Natural killer cell treated with Interleukin-12 subunit alpha and Interleukin-12 subunit beta and Interleukin-15 and Interleukin-18, amount 100 ng/mL, for 72 hours (primary cell): ENCODE data around the gene PTPN23. TPM values are rescaled to one million over a fixed set of nuclear protein-coding genes. Genes with fewer than 3 reads are reported as not detected.

ENCODE experiments used
- ATAC-seq, 2 donors: fragments of 150-1000 bp; cut with Tn5 transposase in 1 of 2; sonication (Bioruptor Pico), chemical (Tn5 transposase) in 1 of 2; 2 replicates each; pipeline ENCODE4 v1.10.0; 2021
- DNase-seq: peaks from one replicate; pipeline ENCODE4 v3.0.0; 2022; ENCODE audit warnings: low spot score
- H3K27ac Mint-ChIP-seq, 2 donors: 1 replicate in 1 of 2; 2 replicates in 1 of 2; pipeline ENCODE4 v1.8.0; 2022; ENCODE audit warnings: mixed read lengths in 2 of 2, mild to moderate bottlenecking in 1 of 2, moderate library complexity in 1 of 2
- H3K27me3 Mint-ChIP-seq, 2 donors: 1 replicate in 1 of 2; 2 replicates in 1 of 2; pipeline ENCODE4 v1.8.0; 2022; ENCODE audit warnings: mixed read lengths in 2 of 2
- H3K36me3 Mint-ChIP-seq: one replicate; pipeline ENCODE4 v1.8.0; 2022; ENCODE audit warnings: mixed read lengths
- H3K4me1 Mint-ChIP-seq, 2 donors: 1 replicate in 1 of 2; 2 replicates in 1 of 2; pipeline ENCODE4 v1.8.0; 2022; ENCODE audit warnings: low read depth in 2 of 2, mixed read lengths in 2 of 2, mild to moderate bottlenecking in 1 of 2
- H3K4me3 Mint-ChIP-seq: one replicate; pipeline ENCODE4 v1.8.0; 2022; ENCODE audit warnings: mixed read lengths
- H3K9me3 Mint-ChIP-seq: 2 replicates; pipeline ENCODE4 v1.8.0; 2022; ENCODE audit warnings: mixed read lengths
- total RNA-seq, 2 donors: library from RNA; stranded (reverse); gene quantifications; one replicate each; pipeline ENCODE4 v1.2.3, GENCODE V29; 2022

The PTPN23 gene
- total RNA-seq, 2 donors from 2014 or later: 30.5 to 45.3 TPM

- Mint-ChIP-seq H3K27ac (no peak overlapping the region), H3K27me3 (no peaks in the 10 kb centered on the region), H3K36me3 (peaks cover 5% of the 10 kb centered on the region), H3K4me1 (peaks cover 0 to 9% of the 10 kb centered on the region in 2 donors), H3K4me3 (no peak overlapping the region), H3K9me3 (no peaks in the 10 kb centered on the region)
- no peak for ATAC-seq
- DNase-seq: no peak
These were observed 32.2 kb downstream of the PTPN23 start for GRCh38 chr3:47412842-47413520.

DNA sequence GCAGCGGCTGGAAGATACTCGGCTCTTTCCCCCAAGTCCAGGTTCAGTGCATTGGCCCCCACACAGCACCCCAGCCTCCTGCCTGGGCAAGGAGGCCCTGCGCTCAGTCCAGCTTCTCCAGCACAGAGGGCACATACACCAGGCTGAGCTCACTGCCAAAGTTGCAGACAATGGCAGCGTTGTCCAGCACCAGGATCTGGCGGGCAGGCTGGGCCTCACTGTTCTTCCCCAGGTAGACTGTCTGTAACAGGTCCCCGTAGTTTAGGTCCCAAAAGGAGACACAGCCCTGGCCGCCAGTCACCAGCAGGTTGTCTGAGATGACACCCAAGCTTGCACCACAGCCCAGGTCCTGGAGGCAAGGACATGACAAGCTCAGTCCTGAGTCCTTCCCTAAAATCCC is 32.9 kb downstream of the PTPN23 start:
- no peaks in the 10 kb centered on the region for H3K27me3 Mint-ChIP-seq

DNA sequence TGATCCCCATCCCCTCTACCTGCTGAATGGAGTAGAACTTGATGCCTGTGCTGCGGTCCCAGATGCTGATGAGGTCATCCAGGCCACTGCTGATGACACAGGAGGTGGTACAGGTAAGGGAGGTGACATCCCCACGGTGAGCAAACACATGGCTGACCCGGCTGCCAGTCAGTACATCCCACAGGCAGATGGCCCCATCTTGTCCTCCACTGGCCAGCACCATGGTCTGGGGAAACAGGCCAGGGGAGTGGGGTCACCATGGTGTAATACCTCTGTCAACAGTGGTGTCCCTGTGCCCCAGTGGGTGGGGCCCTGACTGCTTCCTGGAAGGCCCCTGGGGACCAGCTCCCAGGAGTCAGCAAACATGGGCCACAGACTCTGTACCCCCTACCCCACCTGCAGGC is 33.3 kb downstream of the PTPN23 start:
- no peak overlapping the region for H3K4me3 Mint-ChIP-seq

More for the DNA sequence above, 32.9 kb downstream of the PTPN23 start:
- Mint-ChIP-seq H3K9me3 (no peaks in the 10 kb centered on the region), H3K36me3 (peaks cover 5% of the 10 kb centered on the region), H3K27ac (no peak overlapping the region), H3K4me1 (peaks cover 0 to 9% of the 10 kb centered on the region in 2 donors), H3K4me3 (no peak overlapping the region)
- no peak for DNase-seq
- ATAC-seq: no peak

DNA sequence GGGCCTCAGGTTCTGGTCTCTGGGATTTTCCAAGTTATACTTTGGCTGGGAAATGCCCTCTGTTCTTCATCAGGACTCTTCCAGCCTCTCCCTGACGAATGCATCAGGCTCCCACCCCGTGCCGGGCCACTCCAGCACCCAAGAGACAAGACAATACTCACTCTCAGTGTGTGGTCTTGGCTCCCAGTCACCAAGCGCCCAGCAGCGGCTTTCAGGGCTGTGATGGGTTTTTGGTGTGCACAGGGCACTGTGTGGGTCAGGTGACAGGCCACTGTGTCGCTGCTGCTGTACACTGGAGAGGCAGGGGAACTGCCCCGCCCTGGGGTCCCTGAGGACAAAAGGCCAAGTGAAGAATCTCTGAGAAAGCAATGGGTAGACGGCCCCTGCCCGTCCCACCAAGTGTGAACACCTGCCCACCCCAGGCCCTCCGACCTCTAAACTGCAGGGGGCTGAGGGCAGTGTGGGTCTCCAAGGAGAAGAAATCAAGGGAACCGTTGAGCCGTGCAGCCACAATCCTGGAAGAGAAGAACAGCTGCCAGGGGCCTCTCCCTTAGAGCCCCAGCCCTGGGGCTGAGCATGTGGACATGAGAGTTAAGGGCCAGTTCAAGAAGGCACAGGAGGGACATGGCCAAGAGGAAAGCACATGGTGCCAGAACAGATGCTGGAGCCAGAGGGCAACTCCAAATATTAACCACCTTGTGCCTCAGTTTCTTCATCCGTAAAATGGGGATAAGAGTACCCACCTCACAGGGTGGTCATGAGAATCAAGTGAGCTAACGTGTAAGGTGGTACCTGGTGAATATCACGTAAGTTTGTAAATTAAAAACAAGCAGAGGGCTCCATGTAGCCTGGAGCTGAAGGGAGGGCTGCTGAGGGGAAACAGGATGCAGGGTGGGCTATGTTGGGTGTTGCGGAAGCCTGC is 34.1 kb downstream of the PTPN23 start:
- Mint-ChIP-seq H3K27ac (peak overlapping the region in 1 of 2 donors; percentile 23), H3K36me3 (peaks cover 5% of the 10 kb centered on the region), H3K27me3 (no peaks in the 10 kb centered on the region), H3K9me3 (no peaks in the 10 kb centered on the region), H3K4me1 (peaks cover 0 to 13% of the 10 kb centered on the region in 2 donors), H3K4me3 (no peak overlapping the region)
- ATAC-seq: no peak
- DNase-seq: no peak

More for the DNA sequence above, 33.3 kb downstream of the PTPN23 start:
- DNase-seq (no peak), ATAC-seq (no peak)
- Mint-ChIP-seq H3K27me3 (no peaks in the 10 kb centered on the region), H3K36me3 (peaks cover 5% of the 10 kb centered on the region), H3K4me1 (peaks cover 0 to 13% of the 10 kb centered on the region in 2 donors), H3K9me3 (no peaks in the 10 kb centered on the region), H3K27ac (no peak overlapping the region)

DNA sequence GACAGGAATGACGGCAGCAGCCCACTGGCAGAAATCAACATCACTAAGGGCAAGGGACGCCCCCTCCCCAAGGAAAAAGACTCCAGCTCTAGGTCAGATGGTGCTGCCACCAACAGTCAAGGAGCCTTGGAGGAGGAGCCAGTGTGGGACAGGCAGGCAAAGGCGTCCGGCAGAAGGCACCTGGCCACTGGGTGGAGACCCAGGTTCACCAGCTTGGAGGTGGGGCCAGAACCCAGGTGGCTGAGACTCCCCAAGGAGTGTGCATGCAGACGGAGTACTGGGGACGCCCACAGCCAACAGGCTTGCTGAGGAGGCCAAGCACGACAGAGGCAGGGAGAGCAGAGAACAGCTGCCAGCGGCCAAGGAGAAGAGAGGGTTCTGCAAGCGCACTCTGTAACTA is 35.2 kb downstream of the PTPN23 start:
- H3K4me3 Mint-ChIP-seq: no peak overlapping the region
- peaks cover 5% of the 10 kb centered on the region for H3K36me3 Mint-ChIP-seq
- H3K27me3 Mint-ChIP-seq: no peaks in the 10 kb centered on the region
- H3K4me1 Mint-ChIP-seq: peaks cover under 1 to 13% of the 10 kb centered on the region in 2 donors
- ATAC-seq: no peak
- DNase-seq: no peak
- peak overlapping the region; percentile 23 to 31 for H3K27ac Mint-ChIP-seq
- no peaks in the 10 kb centered on the region for H3K9me3 Mint-ChIP-seq

DNA sequence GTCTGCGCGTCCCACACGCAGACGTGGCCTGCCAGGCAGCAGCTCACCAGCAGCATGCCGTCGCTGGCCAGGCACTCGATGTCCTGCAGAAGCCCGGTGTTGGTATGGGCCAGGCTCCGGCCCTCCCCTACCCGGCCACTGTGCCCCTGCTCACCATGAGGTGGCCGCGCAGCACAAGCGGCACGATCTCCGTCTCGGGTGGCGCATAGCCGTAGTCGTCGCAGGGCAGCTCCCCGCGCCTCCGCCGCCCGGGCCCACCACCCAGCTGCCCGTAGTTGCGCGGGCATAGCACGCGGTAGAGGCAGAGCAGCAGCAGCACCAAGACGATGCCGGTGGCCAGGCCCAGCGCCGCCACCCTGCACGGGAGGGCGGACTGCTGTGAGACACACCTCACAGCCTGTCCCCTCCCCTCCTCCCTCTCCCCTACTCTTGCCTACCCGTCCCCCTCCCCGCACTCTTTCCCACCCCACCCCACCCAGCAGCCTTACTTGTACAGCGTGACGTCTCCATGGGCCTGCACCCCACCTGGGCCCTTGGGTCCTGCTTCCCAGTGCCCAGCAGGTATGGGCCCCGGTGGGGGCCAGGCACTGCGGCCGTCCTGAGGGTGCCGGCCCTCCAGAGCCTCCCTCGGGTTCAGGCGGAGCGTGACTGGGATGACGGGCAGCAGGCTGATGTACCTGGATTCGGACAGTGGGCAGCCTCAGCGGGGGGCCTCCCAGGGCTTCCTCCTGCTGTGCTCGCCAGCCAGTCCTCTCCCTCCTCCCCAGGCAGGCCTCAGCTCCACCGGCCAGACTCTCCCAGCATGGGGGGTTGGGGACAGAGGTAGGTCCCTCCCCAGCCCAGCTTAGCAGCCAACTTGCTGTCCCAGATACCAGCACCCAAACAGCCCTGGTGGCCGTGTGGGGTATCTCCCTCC is 37.6 kb downstream of the PTPN23 start:
- Mint-ChIP-seq H3K27me3 (no peaks in the 10 kb centered on the region), H3K4me3 (no peak overlapping the region), H3K27ac (no peak overlapping the region), H3K9me3 (no peaks in the 10 kb centered on the region), H3K36me3 (peaks cover under 1% of the 10 kb centered on the region), H3K4me1 (peaks cover 4 to 19% of the 10 kb centered on the region in 2 donors)
- DNase-seq (no peak), ATAC-seq (no peak)

GRCh38 chr3:47419083-47420043 is 38.5 kb downstream of the PTPN23 start:
- no peak overlapping the region for H3K27ac Mint-ChIP-seq

GRCh38 chr3:47420044-47420430 is 39.2 kb downstream of the PTPN23 start:
- H3K36me3 Mint-ChIP-seq: peaks cover 3% of the 10 kb centered on the region
- no peaks in the 10 kb centered on the region for H3K27me3 Mint-ChIP-seq
- H3K4me3 Mint-ChIP-seq: no peak overlapping the region
- no peak overlapping the region for H3K27ac Mint-ChIP-seq
- no peaks in the 10 kb centered on the region for H3K9me3 Mint-ChIP-seq
- ATAC-seq (no peak), DNase-seq (no peak)
- peaks cover 4 to 19% of the 10 kb centered on the region in 2 donors for H3K4me1 Mint-ChIP-seq

More at GRCh38 chr3:47419083-47420043, 38.5 kb downstream of the PTPN23 start:
- no peaks in the 10 kb centered on the region for H3K27me3 Mint-ChIP-seq
- no peaks in the 10 kb centered on the region for H3K9me3 Mint-ChIP-seq
- H3K4me1 Mint-ChIP-seq: peaks cover 4 to 19% of the 10 kb centered on the region in 2 donors
- no peaks in the 10 kb centered on the region for H3K36me3 Mint-ChIP-seq
- ATAC-seq (no peak), DNase-seq (no peak)
- H3K4me3 Mint-ChIP-seq: no peak overlapping the region

- Mint-ChIP-seq H3K4me3 (peak overlapping the region; percentile 25), H3K27ac (peak overlapping the region; percentile 91 to 97), H3K36me3 (peaks cover 5% of the 10 kb centered on the region)
These were observed 40.0 kb downstream of the PTPN23 start for GRCh38 chr3:47420511-47421484.

DNA sequence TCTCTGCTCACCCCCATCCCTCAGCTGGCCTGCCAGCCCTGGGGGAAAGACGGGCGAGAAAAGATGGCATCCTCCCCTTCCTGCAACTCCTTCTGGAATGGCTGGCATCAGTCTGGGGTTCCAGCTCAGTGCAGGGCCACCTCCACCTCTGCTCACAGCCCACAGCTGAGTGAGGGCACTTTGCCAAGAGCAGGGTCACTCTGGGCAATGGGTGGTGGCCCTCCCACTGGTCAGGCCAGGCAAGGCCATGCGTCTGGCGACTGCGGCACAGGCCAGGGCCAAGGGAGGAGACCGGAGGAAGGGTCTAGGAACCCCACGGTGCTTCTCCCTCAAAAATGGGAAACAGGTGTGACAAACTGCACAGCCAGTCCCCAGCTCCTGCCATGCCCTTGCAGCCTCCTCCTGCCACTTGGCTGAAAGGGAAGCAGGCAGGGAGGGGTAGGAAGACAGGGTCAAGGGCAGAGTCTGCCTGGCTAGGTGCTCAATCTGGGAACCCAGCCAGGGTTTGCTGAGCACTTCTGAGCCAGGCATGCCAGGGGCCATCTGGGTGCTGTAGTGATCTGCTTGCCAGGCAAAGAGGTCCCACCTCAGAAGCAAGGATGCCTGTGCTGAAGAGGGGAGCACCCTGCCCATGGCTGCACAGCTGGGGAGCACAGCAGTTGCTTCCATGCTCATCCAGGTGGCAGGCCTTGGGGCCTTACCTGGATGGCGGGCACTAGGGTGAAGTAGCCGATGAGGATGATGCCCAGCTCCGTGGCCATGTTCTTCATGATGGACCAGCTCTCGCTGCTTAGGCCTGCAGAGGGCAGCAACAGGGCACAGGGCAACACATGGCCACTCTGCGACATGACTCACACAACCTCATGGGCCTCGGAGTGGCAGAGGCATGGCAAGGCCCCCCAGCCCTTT is 41.2 kb downstream of the PTPN23 start:
- H3K27me3 Mint-ChIP-seq: no peaks in the 10 kb centered on the region
- peaks cover 4 to 15% of the 10 kb centered on the region in 2 donors for H3K4me1 Mint-ChIP-seq
- DNase-seq (no peak), ATAC-seq (no peak)
- peaks cover 5% of the 10 kb centered on the region for H3K36me3 Mint-ChIP-seq
- peak overlapping the region; percentile 91 to 97 for H3K27ac Mint-ChIP-seq
- H3K4me3 Mint-ChIP-seq: no peak overlapping the region
- no peaks in the 10 kb centered on the region for H3K9me3 Mint-ChIP-seq

More at GRCh38 chr3:47420511-47421484, 40.0 kb downstream of the PTPN23 start:
- DNase-seq (peak; percentile 88), ATAC-seq (peak; percentile 89 to 90)
- Mint-ChIP-seq H3K9me3 (no peaks in the 10 kb centered on the region), H3K4me1 (peaks cover 4 to 15% of the 10 kb centered on the region in 2 donors), H3K27me3 (no peaks in the 10 kb centered on the region)

DNA sequence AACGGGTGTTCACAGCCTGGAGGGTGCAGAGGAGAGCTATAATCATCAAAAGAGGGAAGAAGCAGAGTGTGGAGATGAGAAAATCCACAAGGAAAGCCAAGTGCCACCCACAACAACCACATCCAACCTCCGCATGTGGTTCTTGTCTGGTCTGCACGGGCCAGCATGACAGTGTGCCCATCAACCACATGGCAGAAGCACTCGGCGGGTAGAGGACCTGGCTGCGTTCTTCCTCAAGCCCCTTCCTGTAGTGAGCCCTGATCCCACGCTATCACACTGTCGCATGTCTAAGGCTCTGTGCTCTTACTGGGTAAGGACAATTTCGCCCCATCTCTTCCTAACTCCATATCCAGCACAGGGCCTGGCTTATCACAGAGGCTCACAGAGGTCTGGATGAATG is 41.9 kb downstream of the PTPN23 start:
- DNase-seq: no peak
- Mint-ChIP-seq H3K4me1 (peaks cover 4 to 15% of the 10 kb centered on the region in 2 donors), H3K4me3 (no peak overlapping the region), H3K27me3 (no peaks in the 10 kb centered on the region), H3K9me3 (no peaks in the 10 kb centered on the region), H3K36me3 (peaks cover 5% of the 10 kb centered on the region), H3K27ac (peak overlapping the region; percentile 91 to 97)
- ATAC-seq: no peak
